GM06990 (cell line): ENCODE results near the gene SUGCT.

Experiments used
- DNase-seq: peaks from one replicate; pipeline ENCODE4 v3.0.0-alpha.2; 2011; ENCODE audit not compliant: insufficient read length; ENCODE audit errors: extremely low read depth
- H3K27me3 ChIP-seq: replicated peaks from 2 replicates; pipeline ENCODE4 v1.6.0; 2011; ENCODE audit warnings: low read length; ENCODE audit not compliant: control insufficient read depth, insufficient read depth
- H3K36me3 ChIP-seq: 2 replicates; pipeline ENCODE4 v1.5.1; 2011; ENCODE audit warnings: low read length; ENCODE audit not compliant: control insufficient read depth, insufficient read depth
- H3K4me3 ChIP-seq: replicated peaks from 2 replicates; pipeline ENCODE4 v1.5.1; 2011; ENCODE audit warnings: low read depth, mild to moderate bottlenecking, control low read depth, low read length
- TF ChIP-seq, protein P1 (sequence below): IDR thresholded peaks from 2 replicates; pipeline ENCODE4 v1.5.1; 2011; ENCODE audit warnings: low read length, control low read depth, mild to moderate bottlenecking, inconsistent platforms; ENCODE audit not compliant: insufficient read depth, poor library complexity, severe bottlenecking

The SUGCT gene

DNA sequence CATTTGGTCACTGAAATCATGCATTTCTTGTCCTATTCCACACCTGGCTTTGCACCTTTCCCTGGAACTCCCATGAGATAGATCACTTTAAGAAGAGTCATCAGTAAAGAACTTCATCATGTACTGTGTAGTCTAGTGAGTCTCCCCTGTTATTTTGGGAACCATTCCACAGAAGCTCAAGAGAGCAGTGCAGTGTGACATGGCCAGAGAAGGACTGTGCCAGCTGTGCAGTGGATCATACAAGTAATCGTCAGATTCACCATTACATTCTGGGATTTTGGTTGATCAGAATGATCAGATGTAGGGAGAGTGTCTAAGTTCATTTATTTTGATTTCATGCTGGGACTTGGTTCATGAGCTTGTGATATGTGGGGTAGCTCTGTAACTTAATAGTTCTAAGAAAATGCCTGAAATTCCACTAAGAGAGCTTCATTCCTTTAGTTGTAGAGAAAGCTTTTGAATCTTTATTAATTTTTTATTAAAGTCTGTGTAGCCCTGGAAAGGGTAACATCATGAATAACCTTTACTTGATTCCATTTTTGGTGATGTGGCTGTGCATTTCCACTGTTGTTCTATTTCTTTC lies 166.8 kb downstream of the SUGCT start:
- DNase-seq = no peak
- Histone ChIP-seq H3K4me3 (no peak overlapping the region), H3K36me3 (no peaks in the 10 kb centered on the region), H3K27me3 (no peaks in the 10 kb centered on the region)
- TF ChIP-seq, protein P1, sequence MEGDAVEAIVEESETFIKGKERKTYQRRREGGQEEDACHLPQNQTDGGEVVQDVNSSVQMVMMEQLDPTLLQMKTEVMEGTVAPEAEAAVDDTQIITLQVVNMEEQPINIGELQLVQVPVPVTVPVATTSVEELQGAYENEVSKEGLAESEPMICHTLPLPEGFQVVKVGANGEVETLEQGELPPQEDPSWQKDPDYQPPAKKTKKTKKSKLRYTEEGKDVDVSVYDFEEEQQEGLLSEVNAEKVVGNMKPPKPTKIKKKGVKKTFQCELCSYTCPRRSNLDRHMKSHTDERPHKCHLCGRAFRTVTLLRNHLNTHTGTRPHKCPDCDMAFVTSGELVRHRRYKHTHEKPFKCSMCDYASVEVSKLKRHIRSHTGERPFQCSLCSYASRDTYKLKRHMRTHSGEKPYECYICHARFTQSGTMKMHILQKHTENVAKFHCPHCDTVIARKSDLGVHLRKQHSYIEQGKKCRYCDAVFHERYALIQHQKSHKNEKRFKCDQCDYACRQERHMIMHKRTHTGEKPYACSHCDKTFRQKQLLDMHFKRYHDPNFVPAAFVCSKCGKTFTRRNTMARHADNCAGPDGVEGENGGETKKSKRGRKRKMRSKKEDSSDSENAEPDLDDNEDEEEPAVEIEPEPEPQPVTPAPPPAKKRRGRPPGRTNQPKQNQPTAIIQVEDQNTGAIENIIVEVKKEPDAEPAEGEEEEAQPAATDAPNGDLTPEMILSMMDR = no peak

DNA sequence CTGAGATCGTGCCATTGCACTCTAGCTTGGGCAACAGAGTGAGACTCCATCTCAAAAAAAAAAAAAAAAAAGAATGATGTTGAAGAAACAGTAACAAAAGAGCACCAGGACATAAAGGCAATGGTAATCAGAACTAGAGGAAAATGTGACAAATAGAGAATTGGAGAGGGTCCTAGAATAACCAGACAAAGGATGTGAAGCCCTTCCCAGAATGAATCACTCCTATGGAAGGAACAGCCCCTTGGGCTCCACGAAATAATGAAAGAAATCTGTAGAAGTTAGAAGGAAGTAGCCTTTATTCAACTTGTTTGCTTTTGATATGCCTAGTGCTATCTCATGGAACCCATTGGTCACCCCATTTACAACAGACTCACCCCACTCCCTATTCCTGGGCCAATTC lies 169.2 kb downstream of the SUGCT start:
- Histone ChIP-seq H3K27me3 (no peaks in the 10 kb centered on the region), H3K4me3 (no peak overlapping the region), H3K36me3 (no peaks in the 10 kb centered on the region)
- TF ChIP-seq, protein P1 = no peak
- no peak for DNase-seq

DNA sequence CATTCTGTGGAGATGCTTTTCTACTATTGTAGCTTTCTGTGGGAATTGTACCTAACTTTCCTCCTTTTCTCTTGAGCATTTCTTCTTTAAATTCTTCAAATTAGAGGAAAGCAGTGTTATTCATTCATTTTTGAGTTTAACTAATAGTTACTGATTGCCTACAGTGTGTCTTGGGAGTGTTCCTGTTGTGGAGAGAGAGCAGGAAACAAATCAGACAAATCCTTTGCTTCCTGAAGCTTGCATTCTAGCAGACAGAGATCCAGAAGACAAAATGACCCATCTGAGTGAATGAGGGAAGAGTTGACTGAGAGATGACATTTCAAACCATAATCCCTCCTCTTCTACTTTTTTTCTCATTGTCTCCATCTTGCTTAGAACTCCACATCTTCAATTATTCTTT lies 170.4 kb downstream of the SUGCT start:
- TF ChIP-seq, protein P1 = no peak

DNA sequence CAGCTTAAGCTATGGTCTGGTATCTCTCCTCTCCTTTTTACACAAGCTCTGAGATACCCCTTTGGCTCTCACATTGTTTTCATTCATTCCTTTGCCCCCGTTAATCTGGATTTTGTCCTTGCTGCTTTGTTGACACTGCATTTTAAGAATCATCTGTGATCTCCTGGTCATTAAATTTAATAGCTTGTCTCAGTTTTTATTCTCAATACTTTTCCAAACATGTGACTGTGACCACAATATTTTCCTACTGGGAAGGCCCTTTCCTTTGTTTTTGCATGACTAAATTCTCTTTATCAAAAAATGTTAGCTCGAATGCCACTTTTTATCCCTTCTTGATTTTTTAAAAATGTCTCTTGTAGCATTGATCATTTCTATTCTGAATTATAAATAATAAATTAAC lies 171.2 kb downstream of the SUGCT start:
- Histone ChIP-seq H3K36me3 (no peaks in the 10 kb centered on the region), H3K4me3 (no peak overlapping the region), H3K27me3 (no peaks in the 10 kb centered on the region)
- no peak for DNase-seq
- TF ChIP-seq, protein P1 = no peak

More for the DNA sequence above, 170.4 kb downstream of the SUGCT start:
- no peaks in the 10 kb centered on the region for H3K36me3 ChIP-seq
- no peak overlapping the region for H3K4me3 ChIP-seq
- DNase-seq = no peak
- H3K27me3 ChIP-seq = no peaks in the 10 kb centered on the region

DNA sequence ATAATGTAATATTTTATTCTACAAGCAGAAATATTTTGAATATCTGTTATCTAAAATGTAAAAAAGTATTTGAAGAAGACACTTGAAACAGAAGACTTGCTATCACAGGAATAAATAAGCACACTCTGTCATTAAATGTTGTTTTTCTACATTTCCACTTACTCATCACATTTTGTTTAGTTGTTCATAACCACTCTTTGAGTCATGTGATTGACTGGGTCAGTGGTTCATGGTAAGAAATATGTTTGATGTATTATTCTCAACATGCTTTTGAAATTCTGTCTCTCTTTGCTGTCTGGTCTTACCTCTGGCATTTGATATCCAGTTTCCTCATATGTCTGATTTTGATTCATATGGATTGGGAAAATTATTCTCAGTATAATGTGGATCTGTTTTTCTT lies 171.8 kb downstream of the SUGCT start:
- H3K27me3 ChIP-seq = no peaks in the 10 kb centered on the region
- TF ChIP-seq, protein P1 = no peak
- no peaks in the 10 kb centered on the region for H3K36me3 ChIP-seq
- no peak for DNase-seq
- H3K4me3 ChIP-seq = no peak overlapping the region

DNA sequence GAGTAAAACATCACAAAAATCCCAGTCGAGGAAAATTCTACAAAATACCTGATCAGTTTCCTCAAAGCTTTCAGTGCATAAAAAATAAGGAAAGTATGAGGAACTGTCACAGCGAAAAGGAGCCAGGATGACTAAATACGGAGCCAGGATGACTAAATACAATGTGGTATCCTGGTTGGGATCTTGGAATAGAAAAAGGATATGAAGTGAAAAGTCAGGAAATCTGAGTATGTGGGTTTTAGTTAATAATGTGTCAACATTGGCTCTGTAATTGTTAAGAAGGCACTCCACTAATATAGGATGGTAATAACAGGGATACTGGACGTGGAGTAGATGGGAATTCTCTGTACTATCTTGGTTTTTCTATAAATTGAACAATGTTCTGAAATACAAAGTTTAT lies 175.5 kb downstream of the SUGCT start:
- TF ChIP-seq, protein P1 = no peak
- H3K27me3 ChIP-seq = no peaks in the 10 kb centered on the region
- H3K36me3 ChIP-seq = no peaks in the 10 kb centered on the region
- H3K4me3 ChIP-seq = no peak overlapping the region
- no peak for DNase-seq
